HG03575 (cell line): ENCODE measurements around the gene MACROD2.

ENCODE experiments used
- ATAC-seq: cut with Tn5 transposase; IDR thresholded peaks from one replicate; pipeline ENCODE4 v1.9.1; 2021; ENCODE audit not compliant: unreplicated experiment, insufficient number of reproducible peaks, low FRiP score; ENCODE audit errors: extremely low read depth

The MACROD2 gene

DNA sequence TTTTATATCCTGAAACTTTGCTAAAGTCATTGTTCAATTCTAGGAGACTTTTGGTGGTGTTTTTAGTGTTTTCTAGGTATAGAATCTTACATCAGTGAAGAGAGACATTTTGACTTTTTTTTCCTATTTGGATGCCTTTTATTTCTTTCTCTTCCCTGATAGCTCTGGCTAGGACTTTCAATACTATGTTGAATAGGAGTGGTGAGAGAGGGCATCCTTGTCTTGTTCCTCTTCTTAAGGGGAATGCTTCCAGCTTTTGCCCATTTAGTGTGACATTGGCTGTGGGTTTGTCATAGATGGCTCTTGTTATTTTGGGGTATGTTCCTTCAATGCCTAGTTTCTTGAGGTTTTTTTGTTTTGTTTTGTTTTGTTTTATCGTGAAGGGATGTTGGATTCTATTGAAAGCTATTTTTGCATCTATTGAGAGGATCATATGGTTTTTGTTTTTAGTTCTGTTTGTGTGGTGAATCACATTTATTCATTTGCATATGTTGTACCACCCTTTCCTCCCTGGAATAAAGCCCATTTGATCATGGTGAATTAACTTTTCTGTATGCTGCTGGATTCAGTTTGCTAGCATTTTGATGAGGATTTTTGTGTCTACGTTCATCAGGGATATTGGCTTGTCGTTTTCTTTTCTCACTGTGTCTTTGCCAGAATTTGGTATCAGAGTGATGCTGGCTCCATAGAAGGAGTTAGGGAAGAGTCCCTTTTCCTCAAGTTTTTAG, 882.1 kb downstream of the MACROD2 start:
- no peak for ATAC-seq

DNA sequence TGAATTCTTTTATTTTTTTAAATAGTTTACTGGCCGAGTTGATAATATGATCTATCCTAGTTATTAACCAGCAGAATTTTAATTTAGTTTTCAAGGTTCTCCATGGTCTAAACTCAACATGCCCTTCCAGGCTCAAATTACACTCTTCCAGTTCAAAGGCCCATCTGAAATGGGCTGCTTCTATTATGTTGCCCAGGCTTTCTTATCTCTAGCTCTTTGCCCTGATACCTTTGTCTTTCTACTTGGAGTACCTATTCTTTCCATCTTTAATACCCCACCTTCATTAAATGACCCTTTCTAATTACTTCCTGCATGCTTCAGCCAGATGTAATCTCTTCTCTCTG, 883.3 kb downstream of the MACROD2 start:
- no peak for ATAC-seq

DNA sequence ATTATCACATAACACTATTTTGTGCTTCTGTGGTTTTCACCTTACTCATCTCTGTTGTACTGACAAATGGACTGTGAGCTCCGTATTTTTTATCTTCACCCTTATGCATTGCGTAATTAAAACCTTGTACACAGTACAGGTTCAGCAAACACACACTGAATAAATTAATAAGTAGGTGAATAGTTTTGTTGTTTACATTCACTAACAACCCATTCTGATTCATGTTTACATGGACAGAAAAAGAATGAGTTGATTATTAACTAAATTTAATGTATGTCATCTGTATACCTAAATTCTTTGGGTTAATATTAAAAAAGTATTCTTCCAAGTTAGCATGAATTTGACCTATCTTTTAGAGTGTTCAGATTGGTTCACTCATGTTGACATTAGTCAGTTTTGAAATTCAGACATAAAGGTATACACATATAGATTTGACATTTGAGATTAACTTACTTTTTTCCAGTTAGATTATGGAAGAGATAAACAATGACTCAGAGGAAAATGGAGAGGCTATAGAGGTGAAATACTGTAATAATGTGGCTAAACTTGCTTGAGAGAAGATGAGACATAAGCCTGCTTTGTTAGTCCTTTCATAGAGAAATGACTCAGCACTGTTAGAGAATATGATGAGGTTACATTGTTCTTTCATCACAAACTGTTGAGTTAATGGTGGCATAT, 883.8 kb downstream of the MACROD2 start:
- ATAC-seq: peak; percentile 47

DNA sequence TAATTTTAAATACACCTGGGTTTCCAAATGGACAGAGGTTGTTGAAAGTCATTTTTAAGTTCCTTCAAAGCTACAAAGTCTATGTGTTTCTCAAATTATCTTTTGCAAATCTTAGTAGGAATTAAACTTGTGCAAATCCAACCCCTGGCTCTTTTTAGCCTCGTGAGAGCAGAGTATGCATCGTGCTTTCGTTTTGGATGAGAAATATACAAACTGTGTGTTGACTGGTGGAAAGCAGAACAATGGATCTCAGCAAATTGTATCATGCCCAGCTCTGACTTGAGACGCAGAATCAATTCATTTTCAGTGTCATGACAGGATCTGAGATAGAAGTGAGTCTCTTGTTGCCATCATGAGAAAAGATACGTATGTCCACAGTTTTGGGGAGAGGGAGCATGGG, 884.5 kb downstream of the MACROD2 start:
- no peak for ATAC-seq

DNA sequence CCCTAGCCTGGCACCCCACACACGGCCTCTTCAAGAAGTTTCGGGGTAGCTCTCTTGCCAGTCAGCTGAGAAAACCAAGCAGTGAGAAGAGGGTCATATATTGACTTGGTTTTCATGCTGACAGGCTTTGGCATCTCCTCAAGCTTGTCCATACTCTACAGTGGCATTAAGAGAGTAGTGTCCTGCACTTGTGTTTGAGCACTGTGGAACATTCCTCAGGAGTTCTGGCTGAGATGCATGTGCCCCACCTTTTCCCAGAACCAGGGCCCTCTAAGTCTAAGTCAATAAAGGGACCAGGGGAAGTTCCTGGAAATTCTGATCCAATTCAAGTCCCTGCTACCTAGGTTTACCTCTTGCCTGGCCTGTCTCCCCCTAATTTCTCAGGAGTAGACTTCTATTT, 886.2 kb downstream of the MACROD2 start:
- no peak for ATAC-seq

DNA sequence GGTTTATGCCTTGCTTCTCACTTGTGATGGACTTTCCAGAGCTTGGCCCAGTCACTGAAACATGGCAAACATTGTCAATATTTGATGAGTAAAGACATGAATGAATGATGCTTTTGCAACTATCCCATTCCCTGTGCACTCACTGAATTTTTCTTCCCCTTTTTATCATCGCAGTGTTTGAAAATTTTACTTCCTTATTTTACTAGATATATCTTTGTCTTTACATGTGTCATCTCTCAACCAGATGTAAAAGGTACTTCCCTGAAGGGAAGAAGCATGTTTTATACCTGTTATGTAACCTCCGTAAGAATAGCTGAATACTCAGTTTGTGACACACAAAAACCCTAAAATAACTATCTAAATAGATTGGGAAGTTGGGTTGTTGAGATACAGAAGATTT, 886.8 kb downstream of the MACROD2 start:
- ATAC-seq: no peak

DNA sequence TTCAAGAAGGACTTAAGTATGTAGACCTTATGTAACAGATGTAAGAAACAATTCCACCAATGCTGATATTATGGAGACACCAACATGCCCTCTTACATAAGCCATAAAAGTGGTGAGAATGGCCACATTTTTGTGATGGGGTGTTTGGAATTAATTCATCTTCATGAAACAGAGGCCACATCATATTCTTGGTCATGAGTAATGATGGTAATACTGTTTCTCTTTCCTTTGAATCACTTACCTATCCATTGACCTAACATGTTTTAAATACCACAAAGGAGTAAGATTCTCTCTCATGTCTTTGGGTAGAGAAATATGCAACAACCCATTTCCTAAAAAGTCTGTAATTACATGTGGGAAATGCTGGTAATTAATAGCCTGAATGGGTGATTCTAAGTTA, 887.5 kb downstream of the MACROD2 start:
- ATAC-seq: no peak

DNA sequence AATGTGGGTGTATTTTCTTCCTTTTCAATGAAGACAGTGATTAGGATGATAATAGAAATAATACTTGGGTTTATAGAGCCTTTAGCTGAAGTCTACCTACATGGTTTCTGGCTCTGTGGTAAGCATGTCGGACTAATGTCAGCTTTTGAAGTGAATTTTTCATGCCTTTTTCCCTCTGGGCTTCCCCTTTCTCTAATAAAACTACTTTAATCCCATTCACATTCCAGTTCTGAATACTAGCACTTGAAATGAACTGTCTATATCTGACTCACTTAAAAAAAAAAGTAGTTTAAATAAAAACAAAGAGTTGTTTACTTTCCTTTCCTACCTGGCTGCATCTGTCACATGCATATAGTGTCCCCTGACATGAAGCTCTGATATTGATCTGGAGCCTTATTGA, 888.0 kb downstream of the MACROD2 start:
- no peak for ATAC-seq

DNA sequence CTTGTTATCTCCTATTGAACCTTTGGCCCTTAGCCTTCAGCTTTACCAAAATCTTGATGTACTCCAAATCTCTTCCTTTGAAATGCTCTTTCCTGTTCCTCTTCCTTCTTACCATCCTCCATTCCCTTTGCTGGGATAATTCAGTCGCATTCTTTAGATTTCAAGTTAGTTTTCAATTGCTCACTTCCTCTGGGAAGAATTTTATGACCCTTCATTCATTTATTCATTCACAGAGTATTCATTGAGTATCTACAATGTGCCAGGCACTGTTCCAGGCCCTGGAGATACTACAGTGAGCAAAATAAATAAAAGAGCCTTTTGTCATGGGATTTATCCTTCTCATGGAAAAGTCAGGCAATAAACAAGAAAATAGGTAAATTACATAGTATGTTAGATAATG, 890.3 kb downstream of the MACROD2 start:
- ATAC-seq: no peak

DNA sequence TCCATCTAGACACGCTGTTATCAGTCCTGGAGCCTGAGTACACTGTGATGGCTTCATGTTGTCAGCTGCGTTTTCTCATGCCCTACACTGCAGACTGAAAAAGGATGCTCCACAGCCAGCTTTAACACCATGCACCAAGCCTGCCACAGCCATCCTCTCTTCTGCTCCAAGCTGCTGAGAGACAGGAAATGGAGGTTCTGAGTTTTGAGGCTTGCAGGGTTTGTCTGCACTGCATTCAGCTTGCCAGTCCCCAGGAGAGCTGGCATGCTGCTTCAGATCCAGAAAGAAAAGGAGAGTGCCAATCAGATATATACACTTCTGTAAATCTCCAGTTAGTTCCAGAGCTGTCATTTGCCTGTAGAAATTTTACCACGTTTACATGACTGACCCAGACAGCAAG, 892.8 kb downstream of the MACROD2 start:
- ATAC-seq: no peak

DNA sequence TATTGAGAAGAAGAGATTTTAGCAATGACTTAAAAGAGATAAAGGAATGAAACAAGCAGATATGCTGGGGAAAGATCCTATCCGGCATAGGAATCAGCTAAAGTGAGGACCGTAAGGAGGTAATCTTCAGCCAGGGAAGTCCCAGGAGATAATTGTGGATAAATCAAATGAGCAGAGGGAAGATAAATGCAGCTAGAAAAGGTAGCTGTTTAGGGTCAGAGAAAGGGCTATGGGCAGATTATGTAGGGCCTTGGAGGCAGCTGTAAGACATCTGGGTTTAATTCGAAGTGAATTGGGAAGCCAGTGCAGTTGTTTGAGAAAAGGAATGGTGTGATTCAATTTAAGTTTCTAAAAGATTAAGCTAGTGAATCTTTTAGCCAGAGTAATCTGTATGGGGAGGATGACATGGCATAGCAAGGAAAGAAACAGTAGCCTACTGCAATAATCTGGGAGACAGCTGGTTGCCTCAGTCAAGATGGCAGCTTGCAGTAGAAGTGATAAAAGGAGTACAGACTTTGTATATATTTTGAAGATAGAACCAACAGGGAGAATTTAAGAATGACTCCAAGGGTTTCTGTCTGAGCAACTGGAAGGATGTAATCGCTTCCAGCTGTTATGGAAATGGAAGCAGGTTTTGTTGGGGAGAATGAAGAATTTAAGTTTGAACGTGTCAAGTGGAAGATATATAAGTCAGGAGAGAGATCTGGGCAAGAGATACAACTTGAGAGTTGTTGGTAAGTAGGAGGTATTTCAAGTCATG, 894.4 kb downstream of the MACROD2 start:
- ATAC-seq: no peak

DNA sequence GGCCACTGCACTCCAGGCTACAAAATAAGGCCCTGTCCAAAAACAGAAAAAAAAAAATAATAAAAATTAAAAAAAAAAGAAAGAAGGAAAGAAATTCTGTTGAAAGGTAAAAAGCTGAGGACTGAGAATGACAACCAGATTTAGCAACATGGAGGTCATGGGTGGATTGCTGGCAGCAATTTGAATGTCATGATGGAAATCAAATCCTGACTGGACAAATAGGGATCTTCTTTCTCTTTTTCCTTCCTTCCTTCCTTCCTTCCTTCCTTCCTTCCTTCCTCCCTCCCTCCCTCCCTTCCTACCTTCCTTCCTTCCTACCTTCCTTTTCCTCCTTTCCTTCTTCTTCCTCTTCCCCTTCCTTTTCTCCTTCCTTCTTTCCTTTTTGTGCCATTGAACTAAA, 895.4 kb downstream of the MACROD2 start:
- ATAC-seq: no peak

DNA sequence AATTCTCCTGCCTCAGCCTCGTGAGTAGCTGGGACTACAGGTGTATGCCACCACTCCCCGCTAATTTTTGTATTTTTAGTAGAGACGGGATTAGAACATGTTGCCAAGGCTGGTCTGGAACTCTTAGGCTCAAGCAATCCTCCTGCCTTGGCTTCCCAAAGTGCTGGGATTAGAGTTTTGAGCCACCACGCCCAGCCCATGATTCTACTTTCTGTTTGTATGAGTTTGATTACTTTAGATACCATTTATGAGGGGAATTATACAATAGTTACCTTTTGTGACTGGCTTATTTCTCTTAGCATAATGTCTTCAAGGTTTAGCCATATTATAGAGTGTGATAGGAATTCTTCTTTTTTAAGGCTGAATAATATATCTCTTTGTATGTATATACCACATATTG, 897.5 kb downstream of the MACROD2 start:
- ATAC-seq: no peak

DNA sequence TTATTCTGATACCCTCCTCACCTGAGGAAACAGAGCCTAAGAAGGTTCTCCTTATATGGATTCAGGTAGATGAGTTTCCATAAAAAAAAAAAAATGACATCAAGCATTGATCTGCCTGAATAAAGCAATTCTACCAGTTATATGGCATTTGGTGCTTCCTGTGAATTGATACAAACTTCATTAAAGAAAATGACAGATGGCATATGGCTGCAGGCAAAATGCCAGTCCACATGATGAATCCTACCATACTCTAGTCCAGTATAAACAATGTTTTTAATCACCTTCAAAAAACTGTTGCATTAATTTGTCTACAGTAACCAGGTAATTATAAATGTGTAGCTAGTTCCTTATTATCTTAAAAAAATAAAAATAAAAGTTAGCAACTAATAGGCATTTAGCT, 901.3 kb downstream of the MACROD2 start:
- no peak for ATAC-seq

DNA sequence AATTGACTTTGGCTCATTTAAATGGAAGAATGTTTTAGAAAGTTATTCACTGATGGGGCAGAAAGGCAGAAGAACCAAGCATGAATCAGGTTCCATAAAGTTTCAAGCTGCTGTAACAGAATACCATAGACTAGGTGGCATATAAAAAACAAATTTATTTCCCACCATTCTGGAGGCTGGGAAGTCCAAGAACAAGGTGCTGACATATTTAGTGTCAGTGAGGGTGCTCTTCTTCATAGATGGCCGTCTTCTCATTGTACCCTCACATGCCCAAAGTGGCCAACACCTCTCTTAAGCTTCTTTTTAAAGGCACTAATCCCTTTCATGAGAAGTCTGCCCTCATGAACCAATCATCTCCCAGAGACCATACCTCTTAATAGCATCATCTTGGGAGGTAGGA, 902.3 kb downstream of the MACROD2 start:
- ATAC-seq: no peak

DNA sequence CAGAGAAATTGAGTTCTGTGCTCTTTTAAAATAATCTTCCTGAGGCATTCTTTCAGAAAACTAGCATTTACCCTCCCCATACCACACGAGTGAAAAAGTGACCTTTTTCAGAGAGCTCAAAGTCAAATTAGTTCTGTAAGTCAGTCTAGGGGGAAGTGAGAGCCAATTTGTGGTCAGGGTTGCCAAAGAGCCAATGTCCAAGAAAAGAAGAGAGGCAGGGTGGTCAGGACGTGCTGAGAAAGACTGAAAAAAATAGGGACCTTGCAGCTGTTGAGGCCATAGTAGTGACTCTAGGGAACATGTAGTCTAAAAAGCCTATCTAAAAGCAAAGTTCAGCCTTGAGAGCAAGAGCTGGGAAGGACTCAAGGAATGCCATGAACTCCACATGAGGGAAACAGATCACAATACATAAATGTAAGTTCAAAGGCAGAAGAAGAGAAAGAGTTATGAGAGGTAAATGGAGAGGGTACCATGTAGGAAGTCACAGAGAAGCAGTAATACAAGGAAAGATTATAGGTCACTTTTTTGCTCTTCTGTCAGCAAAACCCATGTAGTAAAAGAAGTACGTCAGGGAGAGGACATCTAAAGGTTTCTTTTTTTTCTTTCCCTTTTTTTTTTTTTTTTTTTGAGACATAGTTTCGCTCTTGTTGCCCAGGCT, 907.2 kb downstream of the MACROD2 start:
- ATAC-seq: peak; percentile 87

DNA sequence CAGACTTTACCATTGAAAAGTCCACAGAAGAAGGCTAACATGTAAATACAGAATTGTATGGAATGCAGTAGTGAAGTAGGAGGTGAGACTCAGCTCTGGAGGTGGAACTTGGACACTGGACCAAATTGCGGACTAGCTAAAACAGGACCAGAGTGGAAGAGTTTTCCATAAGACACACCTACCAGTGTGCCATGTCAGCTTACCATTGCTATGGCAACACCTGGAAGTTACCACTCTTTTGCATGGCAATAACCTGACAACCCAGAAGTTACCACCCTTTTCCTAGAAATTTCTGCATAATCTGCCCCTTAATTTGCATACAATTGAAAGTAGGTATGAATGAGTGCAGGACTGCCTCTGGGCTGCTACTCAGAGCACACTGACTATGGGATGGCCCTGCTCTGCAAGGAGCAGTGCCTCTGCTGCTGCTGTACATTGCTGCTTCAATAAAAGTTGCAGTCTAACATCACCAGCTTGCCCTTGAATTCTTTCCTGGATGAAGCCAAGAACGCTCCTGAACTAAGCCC, 911.7 kb downstream of the MACROD2 start:
- ATAC-seq: no peak

DNA sequence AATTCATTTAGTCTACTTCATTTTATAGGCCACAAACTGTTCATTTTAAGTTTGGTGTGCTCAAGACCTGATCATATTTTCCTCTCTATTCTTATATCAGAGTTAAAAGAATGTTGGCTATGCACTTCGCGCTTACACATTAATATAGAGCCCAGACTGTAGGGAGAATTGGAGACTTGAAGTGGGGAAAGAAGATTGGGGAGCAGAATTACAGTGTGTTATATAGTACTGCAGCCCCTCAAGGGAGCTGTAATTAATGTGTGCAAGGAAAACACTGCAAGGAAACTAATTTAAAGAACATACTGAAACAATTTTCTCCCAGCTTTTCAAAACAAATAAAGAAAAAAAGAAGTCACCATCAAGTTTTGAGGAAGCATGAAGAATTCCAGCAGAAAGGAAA, 914.8 kb downstream of the MACROD2 start:
- ATAC-seq: no peak

DNA sequence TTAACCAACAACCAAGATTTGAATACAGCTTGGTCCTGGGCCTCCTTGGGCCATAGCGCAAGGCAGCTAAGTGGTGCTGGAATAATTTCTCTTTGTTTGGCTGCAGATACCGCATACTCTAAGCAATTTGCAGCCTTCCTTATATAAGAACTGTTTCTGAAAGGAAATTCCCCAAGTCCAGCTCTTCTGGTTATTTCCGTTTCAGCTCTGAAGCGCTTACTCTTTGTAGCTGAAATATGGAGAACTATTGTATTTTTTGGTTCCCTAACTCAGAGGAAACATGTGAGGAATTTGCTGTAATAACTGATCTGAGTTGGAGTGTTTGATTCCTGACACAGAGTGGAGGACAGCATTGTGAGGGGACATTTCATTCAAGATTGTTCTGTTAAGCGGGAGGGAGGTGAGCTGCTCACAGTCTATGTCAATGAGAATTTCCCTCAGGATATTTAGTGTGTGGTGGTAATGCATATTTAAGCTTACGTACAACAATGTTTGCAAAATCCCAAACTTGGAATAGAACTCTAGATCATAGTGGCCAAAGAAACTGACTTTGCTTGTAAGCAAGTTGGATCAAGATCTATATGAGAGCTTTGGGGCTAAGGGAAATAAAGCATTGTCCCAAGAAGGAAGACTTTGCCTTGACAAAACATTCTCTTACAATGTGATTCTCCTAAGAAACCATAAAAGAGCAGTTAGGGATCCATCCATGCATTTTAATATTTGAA, 918.7 kb downstream of the MACROD2 start:
- no peak for ATAC-seq
